Esophagus muscularis mucosa (tissue), 4 donors: Measurements from ENCODE around the gene DRP2. TPM values are rescaled to one million over a fixed set of nuclear protein-coding genes. Genes with fewer than 3 reads are reported as not detected.
"Not testable (repeated sequence)": the region's sequence is repeated elsewhere in the genome, so short reads cannot be mapped to it uniquely, and the experiment has no call there.

ENCODE experiments used
- DNase-seq: peaks from one replicate; pipeline ENCODE4 v3.0.0-alpha.2; 2017; ENCODE audit errors: extremely low spot score
- H3K27ac ChIP-seq, 4 donors: fragments of 200-600 bp; sonication (generic); replicated peaks in 1 of 4; 1 replicate in 3 of 4; 2 replicates in 1 of 4; pipeline ENCODE4 v1.5.1; 2016 to 2019; ENCODE audit warnings: mild to moderate bottlenecking in 1 of 4
- H3K27me3 ChIP-seq, 4 donors: fragments of 200-600 bp; sonication (generic); one replicate each; pipeline versions ENCODE4 v1.5.1 to v1.6.0; 2016 to 2019
- H3K36me3 ChIP-seq, 4 donors: fragments of 200-600 bp; sonication (generic); one replicate each; pipeline ENCODE4 v1.5.1; 2016 to 2019
- H3K4me1 ChIP-seq, 4 donors: fragments of 200-600 bp; sonication (generic); one replicate each; pipeline ENCODE4 v1.5.1; 2016 to 2019
- H3K4me3 ChIP-seq, 4 donors: fragments of 200-600 bp; sonication (generic); 1 replicate in 2 of 4; 2 replicates in 2 of 4; pipeline ENCODE4 v1.5.1; 2016 to 2019; ENCODE audit warnings: mild to moderate bottlenecking in 4 of 4, moderate library complexity in 1 of 4
- H3K9me3 ChIP-seq, 4 donors: fragments of 200-600 bp; sonication (generic); 1 replicate in 3 of 4; 2 replicates in 1 of 4; pipeline ENCODE4 v1.5.1; 2016 to 2019
- EP300 ChIP-seq: sonication (generic); formaldehyde crosslinking; IDR thresholded peaks from one replicate; pipeline ENCODE4 v1.6.1; 2017; ENCODE audit warnings: antibody characterized with exemption
- POLR2A ChIP-seq: fragments of 450-650 bp; IDR thresholded peaks from one replicate; pipeline ENCODE4 v1.6.1; 2017; ENCODE audit warnings: antibody characterized with exemption, moderate library complexity, mild to moderate bottlenecking, low read depth
- POLR2AphosphoS5 ChIP-seq, 2 donors: sonication (generic); formaldehyde crosslinking; IDR thresholded peaks; one replicate each; pipeline ENCODE4 v1.6.1; 2017; ENCODE audit warnings: antibody characterized with exemption in 2 of 2
- WGBS: methylation state at CpG from one replicate; pipeline ENCODE4 v1.1.5; 2018; 5-methylcytosine and 5-hydroxymethylcytosine counted together
- intact Hi-C: fragments of 100-400 bp; cut with DNase I; formaldehyde crosslinking; loops from one replicate; pipeline ENCODE4 v1.15.1; 2023
- total RNA-seq, 4 donors: library from RNA; depleted of rRNA; stranded (reverse); fragments of >200 nt; gene quantifications; one replicate each; pipeline versions ENCODE4 v1.1.0 to v1.2.1, GENCODE V29; 2016
- TF ChIP-seq, protein P1 (sequence below), 3 experiments: fragments of 200-600 bp in 2 of 3; fragments of 450-650 bp in 1 of 3; sonication (generic) in 2 of 3; IDR thresholded peaks; one replicate each; pipeline ENCODE4 v1.5.1; 2017 to 2019; ENCODE audit warnings: antibody characterized with exemption in 3 of 3, mild to moderate bottlenecking in 2 of 3, moderate library complexity in 1 of 3

Gene DRP2
- total RNA-seq, 4 donors from 2014 or later: 0.42 to 0.97 (median 0.65) TPM

GRCh38 chrX:101265869-101266428, 46.4 kb downstream of the DRP2 start:
- no peak for DNase-seq
- 74% methylated on average over 5 of the region's 5 CpGs for WGBS
- H3K4me1 ChIP-seq: no peaks in the 10 kb centered on the region
- no peaks in the 10 kb centered on the region for H3K36me3 ChIP-seq
- no peak overlapping the region for H3K27ac ChIP-seq
- intact Hi-C loops: no loop called here
- TF ChIP-seq, protein P1, sequence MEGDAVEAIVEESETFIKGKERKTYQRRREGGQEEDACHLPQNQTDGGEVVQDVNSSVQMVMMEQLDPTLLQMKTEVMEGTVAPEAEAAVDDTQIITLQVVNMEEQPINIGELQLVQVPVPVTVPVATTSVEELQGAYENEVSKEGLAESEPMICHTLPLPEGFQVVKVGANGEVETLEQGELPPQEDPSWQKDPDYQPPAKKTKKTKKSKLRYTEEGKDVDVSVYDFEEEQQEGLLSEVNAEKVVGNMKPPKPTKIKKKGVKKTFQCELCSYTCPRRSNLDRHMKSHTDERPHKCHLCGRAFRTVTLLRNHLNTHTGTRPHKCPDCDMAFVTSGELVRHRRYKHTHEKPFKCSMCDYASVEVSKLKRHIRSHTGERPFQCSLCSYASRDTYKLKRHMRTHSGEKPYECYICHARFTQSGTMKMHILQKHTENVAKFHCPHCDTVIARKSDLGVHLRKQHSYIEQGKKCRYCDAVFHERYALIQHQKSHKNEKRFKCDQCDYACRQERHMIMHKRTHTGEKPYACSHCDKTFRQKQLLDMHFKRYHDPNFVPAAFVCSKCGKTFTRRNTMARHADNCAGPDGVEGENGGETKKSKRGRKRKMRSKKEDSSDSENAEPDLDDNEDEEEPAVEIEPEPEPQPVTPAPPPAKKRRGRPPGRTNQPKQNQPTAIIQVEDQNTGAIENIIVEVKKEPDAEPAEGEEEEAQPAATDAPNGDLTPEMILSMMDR (IDR thresholded peaks at IDR 0.05): no peak
- TF ChIP-seq EP300 (no peak), POLR2A (no peak), POLR2AphosphoS5 (IDR thresholded peaks at IDR 0.05) (no peak)
- H3K27me3 ChIP-seq: no peaks in the 10 kb centered on the region
- H3K9me3 ChIP-seq: no peaks in the 10 kb centered on the region
- H3K4me3 ChIP-seq: no peak overlapping the region

DNA sequence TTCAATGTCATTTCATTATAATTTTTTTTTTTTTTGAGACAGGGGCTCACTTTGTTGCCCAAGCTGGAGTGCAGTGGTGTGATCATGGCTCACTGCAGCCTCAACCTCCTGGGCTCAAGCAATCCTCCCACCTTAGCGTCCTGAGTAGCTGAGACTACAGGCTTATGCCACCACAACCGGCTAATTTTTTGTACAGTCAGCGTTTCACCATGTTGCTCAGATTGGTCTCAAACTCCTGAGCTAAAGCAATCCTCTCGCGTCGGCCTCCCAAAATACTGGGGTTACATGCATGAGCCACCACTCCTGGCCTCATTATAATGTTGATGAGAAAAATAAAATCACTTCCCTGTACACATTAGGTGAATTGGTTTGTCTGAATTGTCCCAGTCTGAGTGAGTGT, 54.6 kb downstream of the DRP2 start:
- intact Hi-C loops: no loop called here
- H3K4me1 ChIP-seq: no peaks in the 10 kb centered on the region
- no peaks in the 10 kb centered on the region for H3K27me3 ChIP-seq
- no peak overlapping the region for H3K27ac ChIP-seq
- 81% methylated on average over 6 of the region's 6 CpGs for WGBS
- H3K4me3 ChIP-seq: no peak overlapping the region
- no peaks in the 10 kb centered on the region for H3K36me3 ChIP-seq
- TF ChIP-seq POLR2AphosphoS5 (IDR thresholded peaks at IDR 0.05) (no peak), EP300 (no peak)
- DNase-seq: no peak
- H3K9me3 ChIP-seq: no peaks in the 10 kb centered on the region

- 75% methylated on average over 2 of the region's 2 CpGs for WGBS
- TF ChIP-seq POLR2AphosphoS5 (IDR thresholded peaks at IDR 0.05) (no peak), POLR2A (no peak), EP300 (no peak)
- TF ChIP-seq, protein P1 (IDR thresholded peaks at IDR 0.05): no peak
- H3K4me3 ChIP-seq: no peak overlapping the region
Observed at GRCh38 chrX:101276238-101276637, 56.7 kb downstream of the DRP2 start.

DNA sequence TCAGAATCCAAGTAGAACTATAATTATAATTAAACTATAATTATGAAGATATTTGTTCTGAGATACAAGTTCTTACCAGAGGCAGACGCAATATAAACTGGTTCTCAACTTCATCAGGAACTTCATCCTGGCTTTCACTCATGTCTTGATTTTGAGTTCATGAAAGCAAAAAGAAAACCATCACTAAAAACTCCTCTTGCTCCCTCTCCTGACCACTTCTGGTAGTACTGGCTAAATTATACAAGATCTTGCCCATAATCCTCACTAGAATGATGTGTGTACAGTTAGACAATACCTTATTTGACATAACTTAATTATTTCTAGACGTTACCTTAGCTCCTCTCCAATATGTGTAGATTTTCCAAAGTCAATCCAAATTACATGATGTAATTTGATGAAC, 67.8 kb downstream of the DRP2 start:
- DNase-seq: no peak
- intact Hi-C loops: no loop called here

More at GRCh38 chrX:101276238-101276637, 56.7 kb downstream of the DRP2 start:
- intact Hi-C loops: no loop called here
- Histone ChIP-seq H3K9me3 (no peaks in the 10 kb centered on the region), H3K36me3 (no peaks in the 10 kb centered on the region), H3K27ac (no peak overlapping the region), H3K27me3 (no peaks in the 10 kb centered on the region), H3K4me1 (no peaks in the 10 kb centered on the region)
- DNase-seq: no peak

DNA sequence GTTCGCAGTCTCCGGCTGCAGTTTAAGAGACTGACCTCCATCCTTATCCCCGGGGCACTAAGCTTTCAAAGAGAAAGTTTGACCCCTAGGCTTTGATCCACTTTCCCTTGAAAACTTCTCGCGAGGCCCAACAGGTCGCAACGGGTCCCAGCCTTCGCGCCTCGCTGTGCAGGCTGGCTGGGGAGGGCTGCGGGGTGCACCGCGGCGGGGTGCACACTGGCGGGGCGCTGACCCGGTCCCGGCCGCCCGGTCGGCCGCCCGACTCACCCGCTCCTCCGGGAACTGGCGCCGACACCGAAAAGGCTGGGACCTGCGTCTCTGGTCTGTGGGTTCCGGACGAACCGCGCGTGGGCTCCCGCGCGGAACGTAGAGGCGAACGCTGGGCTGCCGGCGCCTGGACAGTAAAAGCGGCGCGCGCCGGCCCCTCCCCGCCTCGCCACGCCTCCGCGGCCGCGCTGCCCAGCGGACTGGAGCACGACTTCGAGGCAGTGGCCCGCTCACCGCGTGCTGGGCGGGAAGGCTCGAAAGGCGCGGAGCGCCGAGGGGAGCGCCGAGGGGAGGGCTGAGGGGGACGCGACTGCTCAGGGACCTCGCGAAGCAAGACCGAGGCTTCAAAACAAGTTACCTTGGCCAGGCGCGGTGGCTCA, 71.5 kb downstream of the DRP2 start, which contains the start of gene TAF7L:
Gene TAF7L, minus strand, starts transcription at position 378 of the 647 bp plus-strand sequence. CDS start 3,791 bp downstream, outside the sequence.
- TF ChIP-seq POLR2AphosphoS5 (IDR thresholded peaks at IDR 0.05): no peak
- TF ChIP-seq POLR2A: no peak
- 67% methylated on average over 31 of the region's 75 CpGs for WGBS
- no peaks in the 10 kb centered on the region for H3K36me3 ChIP-seq
- H3K4me3 ChIP-seq: peak within 1 kb of the TSS; percentile 27 to 48 (median 34)
- intact Hi-C loops: no loop called here
- no peak for DNase-seq
- H3K9me3 ChIP-seq: no peaks in the 10 kb centered on the region
- H3K27me3 ChIP-seq: peaks cover 0 to 10% (median 2%) of the 10 kb centered on the region in 4 donors
- H3K27ac ChIP-seq: no peak within 1 kb of the TSS
- H3K4me1 ChIP-seq: peaks cover 0 to 9% (median 6%) of the 10 kb centered on the region in 4 donors

More for the DNA sequence above, 67.8 kb downstream of the DRP2 start:
- Histone ChIP-seq H3K27me3 (peaks cover 0 to 10% (median 3%) of the 10 kb centered on the region in 4 donors), H3K4me3 (no peak overlapping the region), H3K9me3 (no peaks in the 10 kb centered on the region), H3K27ac (no peak overlapping the region), H3K4me1 (peaks cover 0 to 9% (median 6%) of the 10 kb centered on the region in 4 donors), H3K36me3 (no peaks in the 10 kb centered on the region)
- TF ChIP-seq POLR2AphosphoS5 (IDR thresholded peaks at IDR 0.05): no peak
- TF ChIP-seq, protein P1 (IDR thresholded peaks at IDR 0.05): peak; percentile 46 to 59 (median 55)
- 11% methylated on average over 2 of the region's 2 CpGs for whole genome bisulfite sequencing

GRCh38 chrX:101295603-101296002, 76.0 kb downstream of the DRP2 start:
- H3K27ac ChIP-seq, H3K4me1 ChIP-seq, H3K9me3 ChIP-seq, H3K36me3 ChIP-seq, DNase-seq, intact Hi-C loops, H3K4me3 ChIP-seq: not testable (repeated sequence)
- H3K27me3 ChIP-seq: peaks cover 0 to 10% (median 2%) of the 10 kb centered on the region in 4 donors
- 88% methylated on average over 3 of the region's 3 CpGs for WGBS
